ENCODE data around the gene NR2C1. TPM values are rescaled to one million over a fixed set of nuclear protein-coding genes. Genes with fewer than 3 reads are reported as not detected.

The NR2C1 gene
- total RNA-seq, 4 donors from 2014 or later, result 56.7 to 114 (median 80.1) TPM

DNA sequence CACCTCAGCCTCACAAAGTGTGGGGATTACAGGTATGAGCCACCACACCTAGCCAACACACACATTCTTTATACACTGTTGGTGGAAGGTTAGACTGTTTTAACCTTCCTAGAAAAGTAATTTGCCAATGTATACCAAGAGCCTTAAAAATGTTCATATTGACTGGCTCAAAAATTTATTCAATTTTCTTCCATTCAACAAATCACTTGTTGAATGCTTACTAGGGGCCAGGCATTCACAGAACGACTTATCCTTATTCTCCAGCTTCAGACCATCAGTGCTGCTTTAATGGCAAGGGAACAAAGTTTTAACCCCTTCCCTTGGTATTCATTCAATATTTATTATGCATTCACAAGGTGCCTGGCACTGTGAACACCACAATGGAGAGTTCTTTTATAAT is 3.0 kb downstream of the NR2C1 start:
- no peaks in the 10 kb centered on the region for H3K27me3 ChIP-seq
- no peaks in the 10 kb centered on the region for H3K36me3 ChIP-seq
- no peak overlapping the region for H3K4me3 ChIP-seq
- no peak overlapping the region for H3K27ac ChIP-seq
- no peak for DNase-seq
- intact Hi-C loops (cut with DNase I; ENCODE audit: low total_unique reads), result no loop called here
- H3K9me3 ChIP-seq, result no peaks in the 10 kb centered on the region
- no peaks in the 10 kb centered on the region for H3K4me1 ChIP-seq
- TF ChIP-seq POLR2A (IDR thresholded peaks at IDR 0.05) (no peak), CTCF (IDR thresholded peaks at IDR 0.05) (no peak)

DNA sequence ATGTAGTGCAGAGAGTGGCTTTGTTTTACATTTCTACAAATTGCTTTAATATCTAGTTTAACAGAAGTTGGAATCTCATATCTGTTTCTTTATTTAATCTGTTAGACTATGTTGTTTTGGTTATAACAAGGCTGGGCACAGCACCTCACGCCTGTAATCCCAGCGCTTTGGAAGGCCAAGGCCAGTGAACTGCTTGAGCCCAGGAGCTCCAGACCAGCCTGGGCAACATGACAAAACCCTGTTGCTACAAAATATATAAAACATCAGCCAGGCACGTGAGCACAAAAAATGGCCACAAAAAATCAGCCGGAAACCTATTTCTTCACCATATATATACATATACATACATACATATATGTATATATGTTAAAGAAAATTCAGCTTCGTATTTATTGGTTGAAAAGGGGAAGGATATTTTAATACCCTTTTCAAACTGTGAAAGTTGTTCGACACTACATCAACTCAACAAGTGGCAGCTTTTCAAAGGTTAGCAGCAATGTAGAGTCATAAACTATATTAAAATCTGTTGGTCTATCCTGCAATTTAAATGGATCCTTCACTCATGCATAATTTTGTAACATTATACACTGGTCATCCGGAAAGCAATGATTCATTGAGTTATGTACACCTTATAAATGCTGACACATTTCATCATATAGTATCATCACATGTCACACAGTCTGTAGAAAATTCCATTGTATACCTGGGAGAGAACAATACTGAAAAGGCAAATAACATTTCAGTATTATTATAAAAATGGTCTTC is 7.1 kb downstream of the NR2C1 start:
- H3K4me3 ChIP-seq, result no peak overlapping the region
- H3K36me3 ChIP-seq, result no peaks in the 10 kb centered on the region
- H3K9me3 ChIP-seq, result no peaks in the 10 kb centered on the region
- no peaks in the 10 kb centered on the region for H3K27me3 ChIP-seq
- no peak for DNase-seq
- no peaks in the 10 kb centered on the region for H3K4me1 ChIP-seq
- intact Hi-C loops (cut with DNase I; ENCODE audit: low total_unique reads), result no loop called here
- TF ChIP-seq CTCF (IDR thresholded peaks at IDR 0.05), result no peak
- no peak for TF ChIP-seq POLR2A (IDR thresholded peaks at IDR 0.05)
- no peak overlapping the region for H3K27ac ChIP-seq

DNA sequence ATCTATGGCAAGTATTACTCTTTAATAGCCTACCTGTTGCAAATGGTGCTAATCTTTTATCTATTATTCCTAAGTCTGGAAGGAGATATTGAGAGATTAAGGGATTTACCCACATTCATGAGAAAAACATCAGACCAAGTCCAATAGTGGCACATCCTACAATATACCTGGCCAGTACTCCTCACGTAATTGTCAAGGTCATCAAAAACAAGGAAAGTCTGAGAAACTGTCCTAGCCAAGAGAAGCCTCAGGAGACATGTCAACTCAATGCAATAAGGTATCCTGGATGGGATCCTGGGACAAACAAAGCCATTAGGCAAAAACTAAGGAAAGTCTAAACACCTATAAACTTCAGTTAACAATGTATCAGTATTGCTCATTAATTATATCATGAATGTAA is 12.5 kb downstream of the NR2C1 start:
- H3K4me1 ChIP-seq, result no peaks in the 10 kb centered on the region
- no peak overlapping the region for H3K4me3 ChIP-seq
- no peaks in the 10 kb centered on the region for H3K36me3 ChIP-seq
- no peaks in the 10 kb centered on the region for H3K27me3 ChIP-seq
- TF ChIP-seq POLR2A (IDR thresholded peaks at IDR 0.05) (no peak), CTCF (IDR thresholded peaks at IDR 0.05) (no peak)
- no peak overlapping the region for H3K27ac ChIP-seq
- intact Hi-C loops (cut with DNase I; ENCODE audit: low total_unique reads), result no loop called here
- no peaks in the 10 kb centered on the region for H3K9me3 ChIP-seq
- DNase-seq, result no peak

GRCh38 chr12:95059984-95060383 is 13.4 kb downstream of the NR2C1 start:
- intact Hi-C loops (cut with DNase I; ENCODE audit: low total_unique reads), result no loop called here
- H3K36me3 ChIP-seq, result no peaks in the 10 kb centered on the region
- DNase-seq, result no peak
- no peaks in the 10 kb centered on the region for H3K4me1 ChIP-seq
- TF ChIP-seq CTCF (IDR thresholded peaks at IDR 0.05), result no peak
- TF ChIP-seq POLR2A (IDR thresholded peaks at IDR 0.05), result no peak
- no peak overlapping the region for H3K4me3 ChIP-seq
- H3K9me3 ChIP-seq, result no peaks in the 10 kb centered on the region
- no peak overlapping the region for H3K27ac ChIP-seq
- H3K27me3 ChIP-seq, result no peaks in the 10 kb centered on the region

DNA sequence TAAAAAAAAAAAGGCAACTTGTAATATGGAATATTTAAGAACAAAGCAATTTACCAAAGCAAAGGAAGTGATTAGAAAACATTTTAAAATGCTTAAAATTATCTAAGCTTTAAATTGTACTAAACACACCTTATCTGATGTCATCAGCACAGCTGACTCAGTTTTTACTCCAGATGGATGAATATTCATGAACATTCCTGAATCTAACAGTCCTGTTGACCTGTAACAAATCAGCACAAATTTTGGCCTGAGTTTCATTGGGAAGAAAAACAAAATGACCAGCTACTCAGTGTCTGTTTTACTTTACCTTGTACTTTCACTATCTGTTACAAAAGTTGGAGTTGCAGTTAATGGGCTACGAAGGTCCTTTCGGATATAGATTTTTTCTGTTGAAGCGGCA is 16.0 kb downstream of the NR2C1 start:
- Histone ChIP-seq H3K4me3 (no peak overlapping the region), H3K4me1 (no peaks in the 10 kb centered on the region), H3K36me3 (no peaks in the 10 kb centered on the region), H3K9me3 (no peaks in the 10 kb centered on the region), H3K27ac (no peak overlapping the region), H3K27me3 (no peaks in the 10 kb centered on the region)
- TF ChIP-seq POLR2A (IDR thresholded peaks at IDR 0.05), result no peak
- no peak for TF ChIP-seq CTCF (IDR thresholded peaks at IDR 0.05)
- no peak for DNase-seq
- intact Hi-C loops (cut with DNase I; ENCODE audit: low total_unique reads), result no loop called here
